LNCaP clone FGC (cell line): Measurements from ENCODE around the gene FTCD.
A peak's percentile ranks its signal among the peaks of the same experiment; 100 is the strongest.
"Not testable (repeated sequence)": the region's sequence is repeated elsewhere in the genome, so short reads cannot be mapped to it uniquely, and the experiment has no call there.

Experiments
- DNase-seq: peaks from one replicate; pipeline ENCODE4 v3.0.0-alpha.2; 2011; ENCODE audit warnings: low read depth
- H3K4me3 ChIP-seq: 2 replicates; pipeline ENCODE4 v1.5.1; 2011; ENCODE audit warnings: mild to moderate bottlenecking, low read depth, low read length, control low read depth
- CTCF ChIP-seq: IDR thresholded peaks from 2 replicates; pipeline ENCODE4 v1.5.1; 2012; ENCODE audit warnings: mild to moderate bottlenecking; ENCODE audit not compliant: control insufficient read depth, insufficient read depth; ENCODE audit errors: extremely low read depth

The FTCD gene

GRCh38 chr21:46151261-46151988 is 4.0 kb downstream of the FTCD start:
- TF ChIP-seq CTCF, result no peak
- no peak overlapping the region for H3K4me3 ChIP-seq
- no peak for DNase-seq

DNA sequence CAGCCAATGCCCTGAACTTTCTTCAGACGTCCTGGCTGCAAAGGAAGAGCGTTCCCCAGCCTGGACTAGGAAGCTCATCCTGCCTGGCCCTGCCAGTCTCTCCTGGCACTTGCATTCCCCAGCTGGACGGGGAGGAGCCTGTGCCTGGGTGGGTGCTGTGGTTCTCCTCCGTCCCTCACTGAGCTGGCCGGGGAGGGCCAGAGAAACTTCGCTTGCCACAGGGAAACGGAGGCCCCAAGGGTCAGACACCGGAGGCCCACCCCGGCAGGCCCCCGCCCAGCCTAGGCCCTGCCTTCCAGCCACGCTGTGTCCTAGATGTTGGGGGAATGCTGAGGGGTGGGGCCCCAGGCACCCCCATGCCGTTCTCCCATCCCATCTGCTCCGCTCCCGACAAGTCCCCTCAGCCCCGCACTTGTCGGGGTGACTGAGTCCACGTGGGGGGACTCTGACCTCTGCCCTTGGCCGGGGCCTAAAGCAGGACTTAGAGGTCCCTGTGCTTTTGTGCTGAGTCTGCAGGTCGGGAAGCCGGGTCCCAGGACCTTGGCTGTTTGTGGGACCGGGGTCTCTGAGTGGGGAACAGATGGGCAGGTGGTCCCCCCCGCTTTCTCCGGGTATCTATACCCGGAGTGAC is 4.8 kb downstream of the FTCD start:
- H3K4me3 ChIP-seq, result no peak overlapping the region
- no peak for DNase-seq

GRCh38 chr21:46150073-46150472 is 5.3 kb downstream of the FTCD start:
- H3K4me3 ChIP-seq, result no peak overlapping the region
- TF ChIP-seq CTCF, result no peak
- DNase-seq, result no peak

More for the DNA sequence above, 4.8 kb downstream of the FTCD start:
- no peak for TF ChIP-seq CTCF

DNA sequence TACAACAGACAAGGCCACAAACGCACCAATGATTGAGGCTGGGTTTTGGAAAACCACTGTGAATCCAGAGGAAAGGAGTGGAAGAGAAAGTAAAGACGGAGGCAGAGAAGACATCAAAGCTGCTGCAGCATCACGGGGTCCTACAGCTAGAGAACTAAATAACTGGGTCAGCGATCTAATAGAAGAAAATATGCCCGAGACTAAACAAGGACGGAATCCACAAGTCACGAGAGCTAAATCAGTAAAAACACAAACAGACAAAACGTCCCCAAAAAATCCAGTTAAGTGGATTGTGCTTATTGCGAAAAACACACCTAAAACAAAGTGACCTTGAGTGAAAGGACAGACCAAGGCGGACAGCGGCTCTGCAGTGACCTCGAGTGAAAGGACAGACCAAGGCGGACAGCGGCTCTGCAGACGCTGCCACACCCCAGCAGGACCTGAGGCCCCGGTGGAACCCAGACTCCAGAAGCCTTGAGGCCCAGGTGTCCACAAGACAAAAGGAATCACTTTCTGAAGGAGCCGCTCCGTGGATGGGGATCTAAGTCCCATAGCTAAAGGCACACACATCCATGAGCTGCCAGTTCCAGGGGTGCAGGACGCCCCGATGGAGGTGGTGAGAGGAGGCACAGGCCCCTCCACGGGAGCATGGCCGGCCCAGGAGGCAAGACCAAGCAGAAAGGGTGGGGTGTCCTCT is 6.0 kb downstream of the FTCD start:
- no peak for DNase-seq
- TF ChIP-seq CTCF, result no peak
- H3K4me3 ChIP-seq, result no peak overlapping the region

DNA sequence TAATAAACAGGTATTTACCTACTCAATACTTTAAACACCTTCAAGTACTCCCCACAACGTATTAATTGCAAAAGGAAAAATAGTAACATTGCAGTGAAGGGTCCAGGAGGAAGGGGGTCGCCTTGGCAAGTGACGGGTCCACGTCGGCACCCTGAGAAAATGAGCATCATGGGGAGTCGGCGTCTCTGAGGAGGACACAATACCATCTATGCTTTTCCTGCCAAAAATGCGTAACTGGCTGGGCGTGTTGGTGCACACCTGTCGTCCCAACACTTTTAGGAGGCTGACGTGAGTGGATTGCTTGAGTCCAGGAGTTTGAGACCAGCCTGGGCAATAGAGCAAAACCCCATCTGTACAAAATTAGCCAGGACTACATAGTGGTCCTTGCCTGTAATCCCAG is 7.3 kb downstream of the FTCD start:
- TF ChIP-seq CTCF, result no peak
- DNase-seq, result no peak
- no peak overlapping the region for H3K4me3 ChIP-seq

DNA sequence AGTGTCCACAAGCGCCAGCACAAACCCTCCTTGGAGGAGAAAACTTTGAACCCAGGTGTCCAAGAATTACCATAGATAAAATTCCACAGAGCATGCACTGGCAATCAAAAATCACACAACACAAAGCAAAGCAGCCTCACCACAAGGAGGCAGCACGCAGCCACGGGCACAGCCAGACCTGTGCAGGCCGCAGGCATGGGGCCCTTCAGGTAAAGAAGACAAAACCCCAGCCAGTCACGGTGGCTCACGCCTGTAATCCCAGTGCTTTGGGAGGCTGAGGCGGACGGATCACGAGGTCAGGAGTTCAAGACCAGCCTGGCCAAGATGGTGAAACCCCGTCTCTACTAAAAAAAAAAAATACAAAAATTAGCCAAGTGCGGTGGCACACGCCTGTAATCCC is 8.0 kb downstream of the FTCD start:
- not testable (repeated sequence) for H3K4me3 ChIP-seq

More for the DNA sequence above, 8.0 kb downstream of the FTCD start:
- peak; percentile 80 for TF ChIP-seq CTCF
- DNase-seq, result peak; percentile 28
